GM12891 (cell line): ENCODE data around the gene ZBTB46.

Experiments
- DNase-seq: peaks from one replicate; pipeline ENCODE4 v3.0.0; 2011; ENCODE audit warnings: low spot score; ENCODE audit not compliant: insufficient read length
- FAIRE-seq: peaks from 2 replicates; lab custom pipeline; 2011; peaks lifted over from hg19 to GRCh38; lab: Jason Lieb, UNC
- PAX5 ChIP-seq: IDR thresholded peaks from 2 replicates; pipeline ENCODE4 v1.6.1; 2011; ENCODE audit warnings: low read length, moderate library complexity, mild to moderate bottlenecking; ENCODE audit not compliant: insufficient read depth, severe bottlenecking
- POLR2A ChIP-seq: IDR thresholded peaks from 2 replicates; pipeline ENCODE4 v1.6.1; 2011; ENCODE audit warnings: low read depth, low read length, control low read depth
- POLR2AphosphoS5 ChIP-seq: IDR thresholded peaks from 2 replicates; pipeline ENCODE4 v1.6.1; 2011; ENCODE audit warnings: low read depth, low read length, control low read depth
- POU2F2 ChIP-seq: IDR thresholded peaks from 2 replicates; pipeline ENCODE4 v1.6.1; 2011; ENCODE audit warnings: low read depth, mild to moderate bottlenecking, control low read depth, low read length, moderate library complexity
- SPI1 ChIP-seq: IDR thresholded peaks from 2 replicates; pipeline ENCODE4 v1.6.1; 2011; ENCODE audit warnings: low read depth, low read length, control low read depth
- TAF1 ChIP-seq: IDR thresholded peaks from 2 replicates; pipeline ENCODE4 v1.6.1; 2011; ENCODE audit warnings: low read depth, low read length, control low read depth

Gene ZBTB46

DNA sequence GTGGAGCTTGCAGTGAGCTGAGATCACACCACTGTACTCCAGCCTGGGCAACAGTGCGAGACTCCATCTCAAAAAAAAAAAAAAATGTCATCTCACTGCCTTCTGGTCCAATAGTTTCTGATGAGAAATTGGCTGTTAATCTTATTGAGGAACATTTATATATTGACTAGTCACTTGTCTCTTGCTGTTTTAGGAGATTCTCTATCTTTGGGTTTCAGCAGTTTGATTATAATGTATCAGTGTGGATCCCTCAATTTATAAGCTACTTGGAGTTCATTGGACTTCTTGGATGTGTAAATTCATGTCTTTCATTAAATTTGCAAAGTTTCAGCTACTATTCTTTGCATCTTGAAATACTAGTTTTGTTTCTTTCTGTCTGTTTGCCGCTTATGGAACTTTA lies 112.1 kb downstream of the ZBTB46 start:
- FAIRE-seq (no peak), DNase-seq (no peak)
- TF ChIP-seq PAX5 (no peak), POLR2AphosphoS5 (no peak), TAF1 (no peak), POLR2A (no peak), POU2F2 (no peak), SPI1 (no peak)

DNA sequence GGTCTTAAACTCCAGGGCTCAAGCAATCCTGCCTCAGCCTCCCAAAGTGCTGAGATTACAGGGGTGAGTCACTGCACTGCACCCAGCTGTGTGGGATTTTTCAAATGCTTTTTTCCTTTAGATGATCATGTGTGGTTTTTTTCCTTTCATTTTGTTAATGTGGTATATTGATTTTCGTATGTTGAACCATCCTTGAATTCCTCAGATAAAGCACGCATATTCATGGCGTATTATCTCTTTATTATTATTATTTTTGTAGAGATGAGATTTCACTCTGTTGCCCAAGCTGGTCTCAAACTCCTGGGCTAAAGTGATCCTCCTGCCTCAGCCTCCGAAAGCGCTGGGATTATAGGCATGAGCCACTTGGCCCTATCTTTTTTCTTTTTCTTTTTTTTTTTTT lies 116.2 kb downstream of the ZBTB46 start:
- FAIRE-seq (no peak), DNase-seq (no peak)
- TF ChIP-seq PAX5 (no peak), SPI1 (no peak), TAF1 (no peak), POLR2AphosphoS5 (no peak), POU2F2 (no peak), POLR2A (no peak)

DNA sequence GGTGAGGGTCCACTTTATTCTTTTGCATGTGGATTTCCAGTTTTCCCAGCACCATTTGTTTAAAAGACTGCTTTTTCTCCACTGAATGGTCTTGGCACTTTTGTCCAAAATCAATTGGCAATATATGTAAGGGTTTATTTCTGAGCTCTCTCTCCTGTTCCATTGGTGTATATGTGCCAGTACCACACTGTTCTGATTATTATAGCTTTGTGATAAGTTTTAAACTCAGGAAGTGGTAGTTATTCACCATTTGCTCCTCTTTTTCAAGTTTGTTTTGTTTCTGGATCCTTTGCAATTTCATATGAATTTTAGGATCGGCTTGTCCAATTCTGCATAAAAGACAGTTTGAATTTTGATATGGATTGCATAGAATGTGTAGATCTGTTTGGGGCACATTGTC lies 118.9 kb downstream of the ZBTB46 start:
- no peak for TF ChIP-seq SPI1
- TF ChIP-seq TAF1: no peak
- no peak for TF ChIP-seq POU2F2
- TF ChIP-seq POLR2A: no peak
- TF ChIP-seq POLR2AphosphoS5: no peak
- no peak for TF ChIP-seq PAX5
- no peak for FAIRE-seq
- DNase-seq: no peak

DNA sequence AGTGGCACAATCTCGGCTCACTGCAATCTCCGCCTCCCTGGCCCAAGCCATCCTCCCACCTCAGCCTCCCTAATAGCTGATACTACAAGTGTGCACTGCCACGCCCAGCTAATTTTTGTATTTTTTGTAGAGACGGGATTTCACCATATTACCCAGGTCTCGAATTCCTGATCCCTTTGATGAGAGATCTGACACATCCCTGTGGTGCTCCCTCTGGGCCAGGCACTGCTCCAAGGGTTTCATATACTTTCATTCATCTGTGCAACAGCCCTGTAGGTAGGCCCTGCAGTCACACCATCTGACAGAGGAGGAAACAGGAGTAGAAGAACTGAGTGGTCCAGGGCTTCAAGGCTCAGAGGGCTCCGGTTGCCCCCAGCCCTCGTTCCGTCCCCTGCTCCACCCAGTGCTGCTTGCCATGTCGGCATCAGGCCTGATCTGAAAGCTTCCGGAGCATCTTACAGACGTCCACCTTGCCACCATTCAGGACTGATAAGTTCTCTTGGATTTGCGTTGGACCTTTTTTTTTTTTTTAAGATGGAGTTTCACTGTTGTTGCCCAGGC lies 119.9 kb downstream of the ZBTB46 start:
- DNase-seq (no peak), FAIRE-seq (no peak)
- no peak for TF ChIP-seq PAX5
- no peak for TF ChIP-seq POLR2AphosphoS5
- no peak for TF ChIP-seq TAF1

- FAIRE-seq (no peak), DNase-seq (no peak)
- TF ChIP-seq POLR2AphosphoS5 (no peak), POLR2A (no peak), POU2F2 (no peak), PAX5 (no peak), SPI1 (no peak), TAF1 (no peak)
Measured at GRCh38 chr20:63709149-63709527, 121.9 kb downstream of the ZBTB46 start.

- DNase-seq (no peak), FAIRE-seq (peak; percentile 28)
- TF ChIP-seq POLR2AphosphoS5 (no peak), POU2F2 (no peak), POLR2A (no peak)
Measured at GRCh38 chr20:63708301-63709148, 122.5 kb downstream of the ZBTB46 start.

GRCh38 chr20:63707558-63708300 lies 123.3 kb downstream of the ZBTB46 start, which contains the start of the genes ARFRP1 and ZGPAT:
Gene ARFRP1, minus strand, starts transcription at chr20:63707976. Its CDS starts 885 bp downstream, at chr20:63707091.
Gene ZGPAT, plus strand, starts transcription at chr20:63708039. Its CDS starts 542 bp downstream, at chr20:63708581.
- FAIRE-seq (peak; percentile 95), DNase-seq (peak; percentile 91)
- TF ChIP-seq POLR2AphosphoS5: peak; percentile 40; the same call in 1 of the 2 replicates
- TF ChIP-seq PAX5: peak; percentile 27
- no peak for TF ChIP-seq POU2F2
- 0 out of 2 replicates have a peak, but pooled peaks have one; percentile 17 for TF ChIP-seq TAF1
- peak; percentile 79 for TF ChIP-seq SPI1
- no peak for TF ChIP-seq POLR2A

DNA sequence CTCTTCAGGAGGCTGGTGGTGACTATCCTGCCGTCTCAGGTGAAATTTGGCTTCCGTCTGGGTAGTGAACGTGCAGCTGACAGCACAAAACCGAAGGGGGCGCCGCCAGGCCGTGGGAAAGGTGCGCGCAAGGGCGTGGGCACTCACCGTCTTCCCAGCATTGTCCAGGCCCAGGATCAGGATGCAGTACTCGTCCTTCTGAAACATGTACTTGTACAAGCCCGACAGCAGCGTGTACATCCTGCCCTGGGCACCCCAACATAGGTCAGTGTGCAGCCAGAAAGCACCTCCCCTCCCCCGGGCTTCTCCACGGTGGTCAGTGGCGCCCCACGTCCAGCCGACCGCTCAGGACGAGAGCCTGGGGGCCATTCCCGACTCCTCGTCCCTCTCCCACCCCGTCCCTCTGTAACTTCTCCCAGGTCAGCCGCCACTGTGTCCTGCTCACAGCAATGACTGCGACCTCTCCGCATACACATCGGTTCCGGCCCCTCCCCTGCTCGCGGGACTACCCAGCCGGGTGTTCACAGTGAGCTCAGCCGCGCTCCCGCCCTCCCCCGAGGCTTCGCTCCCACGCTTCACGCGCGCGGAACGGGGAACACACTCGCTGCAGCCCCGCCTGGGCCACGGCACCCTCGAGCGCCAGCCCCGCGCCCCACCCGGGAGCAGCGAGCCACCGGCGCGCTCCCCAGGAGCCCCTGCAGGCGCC lies 124.1 kb downstream of the ZBTB46 start:
- TF ChIP-seq PAX5 (no peak), POLR2A (no peak), POU2F2 (no peak), SPI1 (no peak), POLR2AphosphoS5 (no peak), TAF1 (no peak)
- DNase-seq (peak; percentile 68), FAIRE-seq (peak; percentile 81)
